Keratinocyte (primary cell): ENCODE measurements around the gene GPRC5B.

Experiments
- CTCF ChIP-seq, 3 experiments: IDR thresholded peaks in 1 of 3; conservative IDR thresholded peaks in 1 of 3; optimal IDR thresholded peaks in 1 of 3; 2 replicates in 2 of 3; 3 replicates in 1 of 3; pipeline versions ENCODE3 to v1.5.1; 2011; ENCODE audit warnings: low read length in 3 of 3, mild to moderate bottlenecking in 3 of 3, moderate library complexity in 2 of 3, control low read depth in 1 of 3, inconsistent platforms in 1 of 3; ENCODE audit not compliant: insufficient read depth in 2 of 3; ENCODE audit errors: extremely low read depth in 1 of 3
- EZH2 ChIP-seq: IDR thresholded peaks from one replicate; pipeline ENCODE4 v1.6.1; 2012; ENCODE audit warnings: inconsistent platforms, mild to moderate bottlenecking, low read length, moderate library complexity

GRCh38 chr16:19896951-19897350 lies 12.3 kb upstream of the GPRC5B start:
- TF ChIP-seq CTCF (optimal IDR thresholded peaks at IDR 0.05 in 1 of 3, IDR thresholded peaks at IDR 0.05 in 1 of 3, conservative IDR thresholded peaks at IDR 0.05 in 1 of 3; ENCODE audit: extremely low read depth in 1 of 3, insufficient read depth in 2 of 3, low read length in 3 of 3), result no peak
- TF ChIP-seq EZH2, result no peak
